PC-3 (cell line): ENCODE results near the gene MIEF1. TPM values are rescaled to one million over a fixed set of nuclear protein-coding genes. Genes with fewer than 3 reads are reported as not detected.

Experiments
- ATAC-seq: fragments of 200-7000 bp; cut with Tn5 transposase; 2 replicates; pipeline ENCODE4 v1.9.1; 2020; ENCODE audit warnings: mild to moderate bottlenecking, moderate library complexity
- BruUV-seq: library from RNA; stranded (reverse); fragments of 400-500 nt; replicated peaks from 2 replicates; lab custom pipeline; 2021; lab: Mats Ljungman, UMichigan
- CTCF ChIA-PET: fragments of 300-600 bp; sonication (Branson Sonifier 250); formaldehyde crosslinking; loops from one replicate; lab custom pipeline; 2022; ENCODE audit warnings: antibody characterized with exemption; lab: Charles Lee
- POLR2A ChIA-PET: fragments of 300-600 bp; sonication (Branson Sonifier 250); formaldehyde crosslinking; loops from one replicate; lab custom pipeline; 2022; ENCODE audit warnings: antibody characterized with exemption; ENCODE audit not compliant: unreplicated experiment; lab: Charles Lee
- DNase-seq: peaks from one replicate; pipeline ENCODE4 v3.0.0-alpha.2; 2015
- H2AFZ ChIP-seq: fragments of 300-600 bp; sonication (generic); 2 replicates; pipeline ENCODE4 v1.6.0; 2016; ENCODE audit warnings: antibody characterized with exemption, low read length
- H3F3A ChIP-seq: fragments of 300-600 bp; sonication (generic); one replicate; pipeline ENCODE4 v1.6.0; 2017; ENCODE audit warnings: antibody characterized with exemption, low read length, control low read depth, mild to moderate bottlenecking; ENCODE audit not compliant: unreplicated experiment
- H3K27ac ChIP-seq: fragments of 300-600 bp; sonication (generic); 2 replicates; pipeline ENCODE4 v1.5.1; 2016; ENCODE audit warnings: mild to moderate bottlenecking, low read length
- H3K27me3 ChIP-seq: fragments of 300-600 bp; sonication (generic); 2 replicates; pipeline ENCODE4 v1.6.1; 2016; ENCODE audit warnings: low read length, mixed read lengths
- H3K36me3 ChIP-seq: fragments of 300-600 bp; sonication (generic); 2 replicates; pipeline ENCODE4 v1.6.1; 2016; ENCODE audit warnings: low read depth, mixed run types, low read length, mixed read lengths
- H3K4me1 ChIP-seq: fragments of 300-600 bp; sonication (generic); 2 replicates; pipeline ENCODE4 v1.5.1; 2016; ENCODE audit warnings: low read length; ENCODE audit not compliant: insufficient read depth
- H3K4me2 ChIP-seq: fragments of 300-600 bp; sonication (generic); 2 replicates; pipeline ENCODE4 v1.6.0; 2016; ENCODE audit warnings: low read length
- H3K4me3 ChIP-seq: fragments of 300-600 bp; sonication (generic); 2 replicates; pipeline ENCODE4 v1.5.1; 2016; ENCODE audit warnings: mild to moderate bottlenecking, low read length, mixed read lengths
- H3K79me2 ChIP-seq: fragments of 300-600 bp; sonication (generic); 2 replicates; pipeline ENCODE4 v1.6.1; 2017; ENCODE audit warnings: low read length, mixed read lengths
- H3K9ac ChIP-seq: fragments of 300-600 bp; sonication (generic); 2 replicates; pipeline ENCODE4 v1.6.0; 2016; ENCODE audit warnings: mild to moderate bottlenecking, low read length
- H3K9me2 ChIP-seq: fragments of 300-600 bp; sonication (generic); replicated peaks from 2 replicates; pipeline ENCODE4 v1.6.1; 2016; ENCODE audit warnings: mixed run types, low read length, mixed read lengths
- H3K9me3 ChIP-seq: fragments of 300-600 bp; sonication (generic); 2 replicates; pipeline ENCODE4 v1.6.1; 2016; ENCODE audit warnings: low read length, mixed read lengths
- H4K20me1 ChIP-seq: fragments of 300-600 bp; sonication (generic); 2 replicates; pipeline ENCODE4 v1.6.1; 2016; ENCODE audit warnings: low read length, mixed read lengths
- CTCF ChIP-seq: fragments of 300-600 bp; sonication (generic); conservative IDR thresholded peaks from 2 replicates; pipeline ENCODE4 v1.5.1; 2017; ENCODE audit warnings: antibody characterized with exemption, low read depth, mild to moderate bottlenecking, low read length
- EZH2 ChIP-seq: fragments of 300-600 bp; sonication (generic); IDR thresholded peaks from one replicate; pipeline ENCODE4 v1.6.1; 2017; ENCODE audit warnings: antibody characterized with exemption, mild to moderate bottlenecking, low read length; ENCODE audit not compliant: unreplicated experiment
- EZH2phosphoT487 ChIP-seq: fragments of 300-600 bp; sonication (generic); IDR thresholded peaks from 2 replicates; pipeline ENCODE4 v1.6.1; 2018; ENCODE audit warnings: mild to moderate bottlenecking, antibody characterized with exemption, low read length, borderline replicate concordance
- intact Hi-C: fragments of 100-400 bp; cut with micrococcal nuclease; formaldehyde crosslinking; loops from 2 replicates; pipeline ENCODE4 v1.9.0; 2023
- total RNA-seq: library from RNA; depleted of rRNA; stranded (reverse); fragments of >200 nt; gene quantifications from 2 replicates; pipeline ENCODE4 v1.2.3, GENCODE V29; 2014

The MIEF1 gene
- total RNA-seq, 1 experiment from 2014 or later: 23.2 TPM

- ChIA-PET POLR2A (no interaction called here), CTCF (interaction anchor here (0.6 kb wide), 1 partner anchor 20 kb away, joined by 3 read pairs; no protein-coding TSS in a partner anchor)
- no TSS peak for BruUV-seq
- no peak overlapping the region for H3K4me2 ChIP-seq
- H3F3A ChIP-seq: no peaks in the 10 kb centered on the region
- no peak overlapping the region for H3K4me3 ChIP-seq
- H4K20me1 ChIP-seq: no peaks in the 10 kb centered on the region
- TF ChIP-seq EZH2phosphoT487: no peak
- no peak for TF ChIP-seq CTCF
- TF ChIP-seq EZH2: no peak
- H3K27ac ChIP-seq: no peak overlapping the region
- no peaks in the 10 kb centered on the region for H3K79me2 ChIP-seq
- H3K4me1 ChIP-seq: no peaks in the 10 kb centered on the region
- no peaks in the 10 kb centered on the region for H3K9me2 ChIP-seq
- H3K9me3 ChIP-seq: no peaks in the 10 kb centered on the region
- H3K9ac ChIP-seq: no peak overlapping the region
- intact Hi-C loops: no loop called here
- ATAC-seq: no peak
- H3K27me3 ChIP-seq: no peaks in the 10 kb centered on the region
- H2AFZ ChIP-seq: no peak overlapping the region
- DNase-seq: no peak
- H3K36me3 ChIP-seq: no peaks in the 10 kb centered on the region
Measured at GRCh38 chr22:39471381-39472141, 30.5 kb upstream of the MIEF1 start.

GRCh38 chr22:39472570-39473556 lies 29.2 kb upstream of the MIEF1 start:
- H2AFZ ChIP-seq: no peak overlapping the region
- no peaks in the 10 kb centered on the region for H3K9me3 ChIP-seq
- H3F3A ChIP-seq: no peaks in the 10 kb centered on the region
- no peaks in the 10 kb centered on the region for H3K4me1 ChIP-seq
- TF ChIP-seq EZH2 (no peak), CTCF (no peak), EZH2phosphoT487 (no peak)
- H3K4me3 ChIP-seq: no peak overlapping the region
- H3K79me2 ChIP-seq: no peaks in the 10 kb centered on the region
- no peaks in the 10 kb centered on the region for H3K9me2 ChIP-seq
- intact Hi-C loops: no loop called here
- H3K9ac ChIP-seq: no peak overlapping the region
- ATAC-seq: no peak
- no peaks in the 10 kb centered on the region for H3K36me3 ChIP-seq
- POLR2A ChIA-PET: no interaction called here
- no peak for DNase-seq
- no peaks in the 10 kb centered on the region for H3K27me3 ChIP-seq
- no peak overlapping the region for H3K27ac ChIP-seq
- no TSS peak for BruUV-seq
- no peaks in the 10 kb centered on the region for H4K20me1 ChIP-seq
- CTCF ChIA-PET: no interaction called here
- H3K4me2 ChIP-seq: no peak overlapping the region
